Suprapubic skin (tissue), 3 donors: ENCODE results near the gene TNFRSF4.

ENCODE experiments used
- CTCF ChIP-seq, 2 donors: fragments of 200-600 bp in 1 of 2; fragments of 450-650 bp in 1 of 2; sonication (generic) in 1 of 2; IDR thresholded peaks; one replicate each; pipeline ENCODE4 v1.5.1; 2016 to 2019; ENCODE audit warnings: antibody characterized with exemption in 2 of 2, mild to moderate bottlenecking in 1 of 2, moderate library complexity in 1 of 2
- POLR2A ChIP-seq, 2 donors: fragments of 450-650 bp; IDR thresholded peaks; one replicate each; pipeline ENCODE4 v1.6.1; 2017; ENCODE audit warnings: antibody characterized with exemption in 2 of 2, mild to moderate bottlenecking in 2 of 2, moderate library complexity in 2 of 2

- TF ChIP-seq CTCF (IDR thresholded peaks at IDR 0.05) (no peak), POLR2A (IDR thresholded peaks at IDR 0.05) (no peak)
Observed at GRCh38 chr1:1203561-1204424, 10.2 kb downstream of the TNFRSF4 start.
